Upper lobe of left lung (tissue), 4 donors: ENCODE data around the gene HS3ST3B1.

ENCODE experiments used
- CTCF ChIP-seq, 6 experiments: fragments of 450-650 bp in 4 of 6; fragments of 200-600 bp in 2 of 6; sonication (generic) in 2 of 6; IDR thresholded peaks; one replicate each; pipeline ENCODE4 v1.5.1; 2016 to 2019; ENCODE audit warnings: antibody characterized with exemption in 6 of 6
- EP300 ChIP-seq, 4 donors: sonication (generic); formaldehyde crosslinking; IDR thresholded peaks; one replicate each; pipeline ENCODE4 v1.5.1; 2017; ENCODE audit warnings: antibody characterized with exemption in 4 of 4, control low read depth in 2 of 4
- POLR2A ChIP-seq, 4 donors: fragments of 450-650 bp; IDR thresholded peaks; one replicate each; pipeline ENCODE4 v1.5.1; 2016 to 2017; ENCODE audit warnings: antibody characterized with exemption in 4 of 4, mild to moderate bottlenecking in 2 of 4
- POLR2AphosphoS5 ChIP-seq, 2 donors: sonication (generic); formaldehyde crosslinking; IDR thresholded peaks; one replicate each; pipeline ENCODE4 v1.5.1; 2017; ENCODE audit warnings: antibody characterized with exemption in 2 of 2

GRCh38 chr17:14334276-14334840 lies 33.5 kb downstream of the HS3ST3B1 start:
- TF ChIP-seq CTCF (IDR thresholded peaks at IDR 0.05): no peak
- TF ChIP-seq POLR2A (IDR thresholded peaks at IDR 0.05): no peak
- TF ChIP-seq POLR2AphosphoS5 (IDR thresholded peaks at IDR 0.05): no peak
- no peak for TF ChIP-seq EP300 (IDR thresholded peaks at IDR 0.05)
